Effector memory CD4-positive, alpha-beta T cell (primary cell): Measurements from ENCODE around the gene ZDHHC4.

Experiments
- DNase-seq, 3 donors: peaks; one replicate each; pipeline ENCODE4 v3.0.0-alpha.2; 2020
- H3K27ac ChIP-seq: 2 replicates; pipeline ENCODE4 v1.7.0; 2013; ENCODE audit warnings: mild to moderate bottlenecking, low read length, moderate library complexity; ENCODE audit not compliant: insufficient read depth, poor library complexity, severe bottlenecking
- H3K27me3 ChIP-seq: replicated peaks from 2 replicates; pipeline ENCODE4 v1.7.0; 2013; ENCODE audit warnings: mild to moderate bottlenecking, low read length; ENCODE audit not compliant: insufficient read depth, control insufficient read depth, poor library complexity, severe bottlenecking
- H3K36me3 ChIP-seq: 2 replicates; pipeline ENCODE4 v1.7.0; 2013; ENCODE audit warnings: mild to moderate bottlenecking, low read length, moderate library complexity; ENCODE audit not compliant: control insufficient read depth, insufficient read depth
- H3K4me1 ChIP-seq: 2 replicates; pipeline ENCODE4 v1.7.0; 2013; ENCODE audit warnings: low read length, mild to moderate bottlenecking; ENCODE audit not compliant: control insufficient read depth, insufficient read depth, poor library complexity, severe bottlenecking
- H3K4me3 ChIP-seq: 2 replicates; pipeline ENCODE4 v1.7.0; 2013; ENCODE audit warnings: low read length, low read depth, mild to moderate bottlenecking; ENCODE audit not compliant: insufficient read depth, poor library complexity, severe bottlenecking
- H3K9me3 ChIP-seq: 2 replicates; pipeline ENCODE4 v1.7.0; 2013; ENCODE audit warnings: mild to moderate bottlenecking, low read length, moderate library complexity; ENCODE audit not compliant: control insufficient read depth
- total RNA-seq, 3 donors: gene quantifications; one replicate each; lab custom pipeline; 2026; lab: John Stamatoyannopoulos, UW

The ZDHHC4 gene
- total RNA-seq = 16.6 to 19.4 (median 17.6) reads per million in 3 donors

DNA sequence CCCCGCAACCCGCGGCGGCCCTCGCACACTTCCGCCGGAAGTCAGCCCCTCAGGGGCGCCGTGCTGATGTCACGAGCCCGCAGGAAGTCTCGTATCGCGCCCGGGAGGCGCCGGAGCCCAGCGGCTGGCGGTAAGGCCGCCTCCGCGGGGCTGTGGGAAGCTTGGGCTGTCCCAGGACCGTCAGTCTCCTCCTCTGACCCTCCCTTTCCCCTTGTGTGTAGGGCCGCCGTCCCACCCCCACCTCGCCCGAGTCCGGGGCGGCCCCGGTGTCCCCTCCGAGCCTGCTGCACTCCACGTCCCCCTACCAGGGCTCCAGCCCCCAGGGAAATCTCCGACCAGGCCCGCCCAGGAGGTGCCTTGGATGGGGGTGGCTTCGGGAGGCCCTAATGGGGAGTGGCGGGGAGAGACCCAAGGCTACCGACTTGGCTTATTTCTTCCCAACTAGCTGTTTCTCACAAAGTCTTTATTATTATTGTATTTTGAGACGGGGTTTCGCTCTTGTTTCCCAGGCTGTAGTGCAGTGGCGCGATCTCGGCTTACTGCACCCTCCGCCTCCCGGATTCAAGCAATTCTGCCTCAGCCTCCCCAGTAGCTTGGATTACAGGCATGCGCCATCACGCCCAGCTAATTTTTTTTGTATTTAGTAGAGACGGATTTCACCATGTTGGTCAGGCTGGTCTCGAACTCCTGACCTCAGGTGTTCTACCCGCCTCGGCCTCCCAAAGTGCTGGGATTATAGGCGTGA lies at the start of gene ZDHHC4:
Gene ZDHHC4, plus strand, starts transcription at position 86 of the 745 bp plus-strand sequence. CDS start 3,108 bp downstream, outside the sequence.
- peak within 1 kb of the TSS; percentile 94 for H3K27ac ChIP-seq
- H3K9me3 ChIP-seq = no peaks in the 10 kb centered on the region
- no peaks in the 10 kb centered on the region for H3K27me3 ChIP-seq
- H3K36me3 ChIP-seq = peaks cover 11% of the 10 kb centered on the region
- DNase-seq = peak; percentile 70 to 77 (median 73)
- H3K4me1 ChIP-seq = no peaks in the 10 kb centered on the region
- H3K4me3 ChIP-seq = peak within 1 kb of the TSS; percentile 76

DNA sequence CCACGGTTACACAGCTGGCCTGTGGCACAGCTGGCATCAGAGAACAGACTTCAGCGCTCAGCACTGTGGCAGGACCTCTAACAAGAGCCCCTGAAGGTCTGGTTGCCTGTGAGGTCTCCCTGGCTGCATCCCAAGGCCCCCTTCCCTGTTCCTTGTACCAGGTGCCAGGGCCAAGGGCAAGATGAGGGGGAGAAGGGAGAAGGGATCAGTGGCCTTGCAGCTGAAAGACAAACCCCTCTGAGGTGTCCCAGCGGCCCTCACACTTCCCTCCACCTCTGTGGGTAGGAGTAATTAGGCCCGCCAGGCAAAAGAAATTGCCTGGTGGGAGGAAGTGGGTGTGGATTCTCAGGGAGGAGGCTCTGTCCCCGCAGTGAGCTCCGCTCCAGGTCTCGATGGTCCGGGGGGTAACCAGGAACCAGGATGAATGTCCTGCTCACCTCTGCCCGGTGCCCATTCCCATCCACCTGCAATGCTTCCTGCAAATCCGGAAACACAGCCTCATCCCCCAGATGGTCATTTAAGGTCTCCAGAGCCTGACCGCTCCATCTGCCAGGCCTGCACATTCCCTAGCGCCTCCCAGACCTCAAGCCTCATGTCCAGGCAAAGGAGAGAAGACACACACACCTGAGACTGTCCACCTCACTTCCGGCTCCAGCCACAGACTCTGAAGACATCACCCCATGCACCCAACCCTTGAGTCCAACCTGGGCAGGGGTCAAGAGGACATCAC lies 48.7 kb upstream of the ZDHHC4 start:
- DNase-seq = no peak
- peaks cover 17% of the 10 kb centered on the region for H3K27me3 ChIP-seq
- H3K4me3 ChIP-seq = no peak overlapping the region
- peaks cover 5% of the 10 kb centered on the region for H3K4me1 ChIP-seq
- no peaks in the 10 kb centered on the region for H3K9me3 ChIP-seq
- no peaks in the 10 kb centered on the region for H3K36me3 ChIP-seq
- H3K27ac ChIP-seq = no peak overlapping the region

DNA sequence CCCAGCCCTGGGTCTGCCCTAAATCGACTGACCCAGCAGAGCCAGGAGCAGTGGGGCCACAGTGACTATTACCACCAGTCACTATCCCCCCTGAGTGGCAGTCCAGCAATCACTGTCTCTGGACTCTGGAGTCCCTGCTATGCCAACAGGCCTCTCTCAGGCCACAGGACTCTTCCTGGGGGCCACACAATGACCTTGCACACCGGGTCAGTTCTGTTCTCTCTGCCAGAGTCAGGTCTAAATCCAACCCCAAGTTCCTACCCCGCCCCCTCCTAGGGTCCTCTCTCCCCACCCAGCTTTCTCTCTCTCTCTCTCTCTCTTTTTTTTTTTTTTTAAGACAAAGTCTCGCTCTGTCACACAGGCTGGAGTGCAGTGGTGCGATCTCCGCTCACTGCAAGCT lies 47.6 kb upstream of the ZDHHC4 start:
- no peak for DNase-seq
- Histone ChIP-seq H3K27ac (no peak overlapping the region), H3K4me3 (no peak overlapping the region), H3K36me3 (no peaks in the 10 kb centered on the region), H3K9me3 (no peaks in the 10 kb centered on the region), H3K27me3 (peaks cover 17% of the 10 kb centered on the region), H3K4me1 (peaks cover 5% of the 10 kb centered on the region)

DNA sequence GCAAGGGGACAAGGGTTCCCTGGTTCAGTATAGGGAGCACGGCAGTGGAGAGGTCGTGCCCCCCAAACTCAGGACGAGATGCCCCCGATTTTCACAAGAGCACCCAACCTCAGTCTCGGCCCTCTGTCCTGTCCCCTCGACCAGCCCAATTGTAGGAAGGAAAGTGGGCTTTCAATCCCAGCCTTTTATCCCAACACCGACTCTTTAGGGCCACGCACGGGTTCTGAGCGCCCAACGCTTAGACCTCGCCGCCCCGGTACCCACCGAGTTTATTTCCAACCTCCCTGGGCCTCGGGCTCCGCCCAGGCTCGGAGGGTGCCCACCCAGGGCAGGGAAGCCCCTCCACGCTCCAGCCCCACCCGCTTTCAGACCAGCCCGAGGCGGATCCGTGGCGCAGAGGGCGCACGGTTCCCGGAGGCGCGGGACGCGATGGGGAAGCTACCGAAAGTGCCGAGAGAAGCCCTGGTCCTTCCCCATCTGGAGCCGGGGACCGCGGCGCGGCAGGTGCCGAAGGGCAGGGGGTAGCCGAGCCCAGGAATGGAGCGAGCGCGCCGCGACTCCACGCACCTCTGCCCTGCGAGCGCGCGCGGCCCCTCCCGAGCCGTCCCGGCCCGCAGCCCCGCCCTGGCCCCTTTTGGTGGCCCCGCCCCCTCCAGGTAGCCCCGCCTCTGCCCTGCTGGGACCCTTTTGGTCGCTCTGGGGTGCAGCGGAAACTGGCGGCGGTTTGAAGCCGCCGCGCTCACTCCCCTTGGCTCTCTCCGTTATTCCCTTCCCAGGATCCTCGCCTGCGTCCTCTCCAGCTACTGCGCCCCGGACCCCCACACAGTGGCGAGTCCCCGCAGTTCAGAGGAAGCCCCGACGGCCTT lies 46.4 kb upstream of the ZDHHC4 start:
- Histone ChIP-seq H3K27ac (no peak overlapping the region), H3K4me3 (peak overlapping the region; percentile 53), H3K27me3 (peaks cover 14% of the 10 kb centered on the region), H3K4me1 (peaks cover 5% of the 10 kb centered on the region), H3K36me3 (no peaks in the 10 kb centered on the region), H3K9me3 (no peaks in the 10 kb centered on the region)
- DNase-seq = peak; percentile 13 to 35 (median 32)

DNA sequence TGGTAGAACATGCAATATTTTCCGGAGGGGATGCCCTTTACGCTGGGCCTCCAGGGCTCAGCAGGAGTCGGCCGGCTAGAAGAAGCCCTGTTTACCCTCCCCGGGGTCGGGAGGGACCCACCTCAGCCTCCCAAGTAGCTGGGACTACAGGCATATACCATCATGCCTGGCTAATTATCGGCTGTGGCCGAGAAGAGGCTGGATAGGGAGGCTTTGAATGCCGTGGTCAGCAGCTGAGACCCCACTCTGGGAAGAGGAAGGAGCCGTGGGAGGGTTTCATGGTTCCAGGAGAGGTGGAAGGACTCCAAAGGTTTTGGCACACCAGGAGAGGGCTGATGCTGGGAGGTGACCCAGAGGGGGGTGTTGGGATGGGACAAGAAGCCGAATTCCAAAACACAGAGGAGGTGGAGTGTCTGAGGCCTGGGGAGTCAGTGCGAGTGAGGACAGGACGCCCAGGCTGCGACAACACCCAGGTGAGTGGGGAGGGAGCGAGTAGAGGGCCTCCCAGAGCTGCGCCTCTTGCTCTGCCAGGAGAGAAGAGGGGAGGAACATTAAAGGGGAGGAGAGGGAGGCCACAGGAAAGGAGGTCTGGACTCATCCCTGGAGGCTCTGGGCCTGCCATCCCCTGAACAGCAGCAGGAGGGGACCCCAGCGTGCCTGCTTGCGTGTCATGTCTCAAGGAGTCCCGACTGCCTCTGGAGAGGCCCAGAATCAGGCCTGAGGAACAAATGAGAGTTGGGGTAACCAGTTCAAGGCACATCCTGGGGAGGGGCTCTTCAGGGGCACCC lies 45.6 kb upstream of the ZDHHC4 start:
- peaks cover 7% of the 10 kb centered on the region for H3K4me1 ChIP-seq
- no peak overlapping the region for H3K27ac ChIP-seq
- DNase-seq = no peak
- peak overlapping the region; percentile 53 for H3K4me3 ChIP-seq
- H3K36me3 ChIP-seq = no peaks in the 10 kb centered on the region
- peaks cover 10% of the 10 kb centered on the region for H3K27me3 ChIP-seq
- no peaks in the 10 kb centered on the region for H3K9me3 ChIP-seq

DNA sequence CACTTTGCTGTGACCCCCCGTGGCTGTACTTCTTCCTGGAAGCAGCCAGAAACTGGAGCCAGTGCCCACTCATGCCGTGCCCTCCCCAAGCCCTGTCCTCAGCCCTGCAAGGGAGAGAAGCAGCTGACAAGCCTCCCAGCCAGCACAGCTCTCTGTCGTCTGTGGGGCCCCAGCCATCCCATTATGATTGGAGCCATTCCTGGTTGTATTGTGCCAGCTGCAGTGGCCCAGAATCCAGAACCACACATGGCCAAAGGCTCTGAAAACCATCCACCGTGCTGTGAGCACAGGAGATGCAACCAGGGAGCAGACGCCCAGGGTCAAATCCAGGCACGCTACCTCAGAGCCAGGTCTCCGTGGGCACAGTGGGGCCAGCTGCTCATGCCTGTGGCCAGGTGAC lies 44.7 kb upstream of the ZDHHC4 start:
- DNase-seq = no peak
- H3K4me3 ChIP-seq = no peak overlapping the region
- peaks cover 3% of the 10 kb centered on the region for H3K4me1 ChIP-seq
- H3K36me3 ChIP-seq = no peaks in the 10 kb centered on the region
- H3K9me3 ChIP-seq = no peaks in the 10 kb centered on the region
- peaks cover 11% of the 10 kb centered on the region for H3K27me3 ChIP-seq
- H3K27ac ChIP-seq = no peak overlapping the region

DNA sequence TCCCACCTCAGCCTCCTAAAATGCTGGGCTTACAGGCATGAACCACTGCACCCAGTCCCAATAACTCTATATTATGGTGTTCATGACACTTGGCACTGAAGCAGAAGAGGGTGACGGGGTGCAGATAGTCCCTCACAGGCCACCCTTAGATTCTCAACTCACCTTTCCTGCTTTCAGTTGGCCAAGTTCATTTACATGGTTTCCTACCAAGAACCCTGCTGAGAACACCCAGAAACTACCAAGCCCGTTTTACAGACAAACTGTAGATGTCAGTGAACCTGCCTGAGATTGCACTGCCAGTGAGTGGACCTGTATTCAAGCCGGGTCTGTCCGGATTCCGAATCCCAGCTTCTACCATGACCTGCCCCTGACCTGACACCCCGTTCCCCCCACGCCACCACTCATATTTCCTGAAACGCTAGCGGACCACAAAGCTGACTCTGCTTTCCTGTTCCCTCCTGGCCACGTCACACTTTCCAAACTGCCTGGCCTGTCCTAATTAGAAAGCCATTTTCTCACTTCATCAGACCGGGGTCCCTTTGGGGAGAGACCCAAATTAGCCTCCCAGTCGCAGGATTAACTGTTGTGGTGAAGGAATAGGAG lies 43.3 kb upstream of the ZDHHC4 start:
- DNase-seq = no peak

DNA sequence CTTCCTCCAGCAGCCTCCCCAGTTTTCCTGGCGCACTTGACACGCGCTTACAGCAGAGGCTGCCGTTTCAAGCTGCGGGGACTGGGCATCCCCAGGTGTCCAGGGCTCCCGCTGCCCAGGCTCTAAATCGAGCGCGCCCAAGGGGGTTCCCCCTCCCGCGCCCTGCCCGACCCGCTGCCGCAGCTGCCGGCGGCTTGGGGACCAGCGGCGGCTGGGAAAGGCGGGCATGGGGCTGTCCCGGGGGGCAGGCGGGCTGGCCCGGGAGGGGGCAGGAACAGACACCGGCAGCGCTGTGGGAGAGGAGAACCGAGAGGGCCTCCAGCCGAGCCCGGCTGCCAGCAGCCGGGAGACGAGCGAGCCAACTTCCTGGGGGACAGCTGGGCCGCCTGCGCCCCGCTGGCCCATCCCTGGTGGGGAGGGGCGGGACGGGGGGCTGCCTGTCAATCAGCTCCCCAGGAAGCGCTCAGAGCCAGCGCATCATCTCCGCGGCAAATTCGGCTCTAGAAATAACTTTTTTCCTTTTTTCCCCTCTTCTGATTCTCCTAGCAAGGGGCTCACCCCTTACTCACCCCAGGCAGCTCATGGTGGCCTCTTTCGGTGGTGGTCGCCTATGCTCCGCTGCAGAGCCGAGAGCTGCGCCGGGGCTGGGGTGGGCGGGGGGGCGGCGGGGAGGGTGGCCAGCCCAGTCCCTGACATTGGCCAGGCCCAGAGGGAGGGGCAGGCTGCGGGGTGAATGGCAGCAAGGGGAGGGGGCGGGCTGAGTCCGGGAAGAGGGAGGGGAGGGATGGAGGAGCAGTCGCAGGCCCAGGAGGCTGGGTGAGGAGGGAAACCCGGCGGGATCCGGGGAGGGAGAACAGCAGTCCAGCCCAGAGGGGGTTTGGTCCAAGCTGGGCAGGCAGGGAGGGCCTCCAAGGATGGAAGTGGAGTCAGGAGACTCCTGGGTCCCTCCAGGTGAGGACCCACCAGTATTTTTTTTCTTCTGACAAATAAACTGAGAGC lies 40.7 kb upstream of the ZDHHC4 start:
- Histone ChIP-seq H3K36me3 (no peaks in the 10 kb centered on the region), H3K27me3 (peaks cover 4% of the 10 kb centered on the region), H3K4me1 (peaks cover 3% of the 10 kb centered on the region), H3K9me3 (no peaks in the 10 kb centered on the region), H3K27ac (no peak overlapping the region), H3K4me3 (no peak overlapping the region)
- no peak for DNase-seq

More for the DNA sequence above, 43.3 kb upstream of the ZDHHC4 start:
- Histone ChIP-seq H3K27ac (no peak overlapping the region), H3K36me3 (no peaks in the 10 kb centered on the region), H3K9me3 (no peaks in the 10 kb centered on the region), H3K27me3 (peaks cover 11% of the 10 kb centered on the region), H3K4me3 (no peak overlapping the region), H3K4me1 (peaks cover 3% of the 10 kb centered on the region)
